22Rv1 (cell line): ENCODE data around the gene LAMC1.

ENCODE experiments used
- CTCF ChIP-seq: fragments of 450-650 bp; IDR thresholded peaks from 2 replicates; pipeline ENCODE4 v1.5.1; 2017; ENCODE audit warnings: mild to moderate bottlenecking
- ZFX ChIP-seq: fragments of 450-650 bp; IDR thresholded peaks from 2 replicates; pipeline ENCODE4 v1.6.1; 2017; ENCODE audit warnings: antibody characterized with exemption, borderline replicate concordance

GRCh38 chr1:183125279-183125999 is 102.2 kb downstream of the LAMC1 start:
- TF ChIP-seq CTCF (no peak), ZFX (no peak)
